Endometrium (tissue), 2 donors: ENCODE data around the gene AOPEP.

ENCODE experiments used
- FAIRE-seq: peaks from 2 replicates; lab custom pipeline; 2012; peaks lifted over from hg19 to GRCh38; lab: Jason Lieb, UNC
- donor health status: control.
- donor health status: control.

Gene AOPEP

DNA sequence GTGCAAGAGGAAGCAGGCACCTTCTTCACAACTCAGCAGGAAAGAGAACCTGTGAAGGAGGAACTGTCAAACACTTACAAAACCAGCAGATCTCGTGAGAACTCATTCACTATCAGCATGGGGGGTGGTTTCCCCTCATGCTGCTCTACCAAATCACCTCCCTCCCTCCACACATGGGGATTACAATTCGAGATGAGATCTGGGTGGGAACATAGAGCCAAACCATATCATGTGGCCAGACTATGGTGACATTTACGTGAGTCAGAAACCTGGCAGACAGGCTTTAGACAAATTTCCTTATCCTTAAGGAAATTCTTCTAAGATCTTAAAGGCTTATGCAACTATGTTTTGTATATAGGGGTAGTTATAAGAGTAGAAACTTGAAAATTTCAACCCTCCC is 8.7 kb upstream of the AOPEP start:
- FAIRE-seq: no peak

GRCh38 chr9:94718936-94719335 is 7.6 kb upstream of the AOPEP start:
- no peak for FAIRE-seq

DNA sequence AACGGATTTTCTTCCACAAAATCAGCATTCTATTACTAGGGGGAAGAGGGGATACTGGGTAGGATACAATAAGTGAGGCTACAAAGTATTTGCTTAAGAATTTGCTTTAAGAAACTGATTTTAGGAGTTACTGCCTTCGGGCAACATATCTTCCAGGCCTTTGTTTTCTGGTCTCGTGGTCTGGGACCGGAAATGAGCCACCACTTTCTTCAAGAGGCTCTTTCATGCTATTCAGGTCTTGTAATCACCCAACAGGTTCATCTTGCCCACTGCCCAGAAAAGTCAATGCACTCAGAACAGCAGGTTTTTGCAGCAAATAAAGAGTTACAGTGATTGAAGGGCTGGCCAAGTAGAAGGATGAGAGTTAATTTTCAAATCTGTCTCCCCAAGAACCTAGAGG is 6.6 kb upstream of the AOPEP start:
- no peak for FAIRE-seq

- no peak for FAIRE-seq
These were observed 5.5 kb upstream of the AOPEP start for GRCh38 chr9:94720846-94721549.

- no peak for FAIRE-seq
These were observed 4.7 kb upstream of the AOPEP start for GRCh38 chr9:94721754-94722153.

GRCh38 chr9:94725293-94725692 is 1.2 kb upstream of the AOPEP start:
- FAIRE-seq: no peak

GRCh38 chr9:94728719-94729118 is 2.2 kb downstream of the AOPEP start:
- no peak for FAIRE-seq

DNA sequence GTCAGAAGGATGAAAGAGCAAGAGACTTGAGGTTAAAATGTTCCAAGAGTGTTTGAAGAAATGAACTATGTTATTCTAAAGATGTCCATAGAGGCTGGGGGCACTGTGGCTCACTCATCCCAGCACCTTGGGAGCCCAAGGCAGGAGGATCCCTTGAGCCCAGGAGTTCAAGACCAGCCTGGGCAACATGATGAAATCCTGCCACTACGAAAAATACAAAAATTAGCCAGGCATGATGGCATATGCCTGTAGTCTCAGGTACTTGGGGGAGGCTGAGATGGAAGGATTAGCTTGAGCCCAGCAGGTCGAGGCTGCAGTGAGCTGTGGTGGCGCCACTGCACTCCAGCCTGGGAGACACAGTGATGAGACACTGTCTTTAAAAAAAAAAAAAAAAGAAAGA is 2.7 kb downstream of the AOPEP start:
- no peak for FAIRE-seq

GRCh38 chr9:94734054-94734754 is 7.7 kb downstream of the AOPEP start:
- no peak for FAIRE-seq

DNA sequence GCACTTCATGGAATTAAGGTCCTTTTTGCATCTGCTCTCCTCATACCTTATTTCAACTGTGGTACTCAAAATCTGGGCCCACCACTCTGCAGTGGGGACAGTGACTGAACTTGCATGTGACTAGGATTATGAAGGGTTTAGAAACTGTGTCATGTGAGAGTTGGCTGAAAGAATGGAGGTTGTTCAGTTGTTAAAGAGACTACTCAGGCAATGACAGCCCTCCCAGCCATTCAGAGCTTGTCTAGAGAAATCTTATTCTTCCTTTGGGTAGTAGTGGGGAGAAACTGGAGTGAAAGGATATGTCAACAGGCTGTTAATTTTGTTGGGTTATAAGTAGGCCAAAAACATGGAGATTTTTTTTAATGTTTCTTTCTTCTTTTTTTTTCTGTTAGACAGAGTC is 10.3 kb downstream of the AOPEP start:
- no peak for FAIRE-seq

DNA sequence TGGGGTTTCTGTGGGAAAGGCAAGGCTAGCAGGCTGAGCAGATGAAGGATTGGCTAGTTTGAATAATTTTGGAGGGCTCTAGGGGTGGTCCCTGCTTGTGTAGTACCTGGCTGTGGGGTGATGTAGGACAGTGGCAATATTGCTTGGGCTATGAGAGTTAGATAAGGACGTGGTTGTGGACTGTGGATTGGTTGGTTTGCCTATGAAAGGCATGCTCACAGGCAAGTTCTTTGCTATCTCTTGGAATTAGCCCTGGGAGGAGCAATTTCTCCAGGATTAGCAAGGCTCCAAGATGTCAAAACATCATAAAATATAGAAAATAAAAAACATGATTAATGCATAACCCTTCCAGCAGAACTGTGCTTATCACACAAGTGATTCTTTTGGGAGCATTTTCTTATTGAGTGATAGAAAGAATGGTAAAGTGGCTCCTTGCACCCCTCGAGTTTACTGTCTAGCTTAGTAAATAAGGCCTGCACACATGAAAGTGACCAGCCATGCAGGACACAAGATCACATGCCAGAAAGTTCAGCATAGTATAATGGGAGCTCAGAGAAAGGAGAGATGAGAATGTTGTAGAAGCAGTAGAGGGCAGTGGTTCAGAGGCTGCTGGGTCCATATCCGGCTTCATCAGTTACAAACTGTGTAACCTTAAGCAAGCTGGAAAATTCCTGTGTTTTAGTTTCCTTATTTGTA is 13.8 kb downstream of the AOPEP start:
- peak; percentile 26 for FAIRE-seq

DNA sequence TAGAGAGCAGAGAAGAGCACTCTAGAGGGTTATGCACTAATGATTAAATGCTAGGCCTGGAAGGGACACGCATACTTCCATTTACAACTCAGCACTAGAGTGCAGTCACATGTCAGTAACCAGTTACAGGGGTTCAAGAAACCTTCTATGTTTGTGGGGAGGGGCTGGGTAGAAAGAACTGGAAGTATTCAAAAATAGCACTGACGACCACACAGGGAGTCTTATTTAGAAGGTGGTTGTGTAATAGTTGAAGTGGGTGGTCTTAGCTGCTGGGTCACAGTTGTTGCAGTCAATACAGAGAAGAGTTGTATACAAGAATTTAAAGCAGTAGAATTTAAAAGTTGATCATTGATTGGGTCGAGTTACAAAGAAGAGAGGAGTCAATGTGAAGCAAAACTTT is 15.4 kb downstream of the AOPEP start:
- peak; percentile 8 for FAIRE-seq

GRCh38 chr9:94743035-94743954 is 16.8 kb downstream of the AOPEP start:
- peak; percentile 84 for FAIRE-seq

GRCh38 chr9:94745806-94746540 is 19.5 kb downstream of the AOPEP start:
- FAIRE-seq: no peak

- FAIRE-seq: no peak
These were observed 20.3 kb downstream of the AOPEP start for GRCh38 chr9:94746541-94747370.

DNA sequence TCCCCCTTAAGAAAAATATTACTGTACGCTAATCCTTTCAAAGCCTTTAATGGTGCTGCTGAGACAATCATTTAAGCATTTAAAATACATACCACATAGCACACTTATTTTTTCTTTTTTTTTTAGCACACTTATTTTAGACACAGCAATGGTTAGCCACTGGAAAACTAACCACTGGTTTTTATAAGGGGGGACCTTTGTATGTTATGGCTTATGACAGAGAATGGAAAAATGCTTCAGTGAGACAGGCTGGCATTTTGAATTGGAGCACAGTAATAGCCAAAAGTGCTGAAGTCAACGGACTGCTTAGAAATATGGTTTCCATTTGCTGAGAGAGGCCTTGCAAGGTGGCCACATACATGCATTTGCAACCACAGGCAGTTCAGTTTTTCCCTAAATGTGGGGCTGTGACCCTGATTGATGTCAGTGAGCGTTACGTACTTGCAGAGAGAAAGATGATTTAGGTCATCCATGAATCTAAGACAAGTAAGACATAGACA is 28.5 kb downstream of the AOPEP start:
- no peak for FAIRE-seq

GRCh38 chr9:94757158-94757557 is 30.7 kb downstream of the AOPEP start:
- FAIRE-seq: no peak

- FAIRE-seq: no peak
These were observed 31.5 kb downstream of the AOPEP start for GRCh38 chr9:94758031-94758430.

GRCh38 chr9:94758880-94759279 is 32.4 kb downstream of the AOPEP start:
- no peak for FAIRE-seq

- FAIRE-seq: no peak
These were observed 33.5 kb downstream of the AOPEP start for GRCh38 chr9:94760010-94760409.
